ENCODE results near the gene STRN3.
"Not testable (repeated sequence)": the region's sequence is repeated elsewhere in the genome, so short reads cannot be mapped to it uniquely, and the experiment has no call there.

STRN3 gene

DNA sequence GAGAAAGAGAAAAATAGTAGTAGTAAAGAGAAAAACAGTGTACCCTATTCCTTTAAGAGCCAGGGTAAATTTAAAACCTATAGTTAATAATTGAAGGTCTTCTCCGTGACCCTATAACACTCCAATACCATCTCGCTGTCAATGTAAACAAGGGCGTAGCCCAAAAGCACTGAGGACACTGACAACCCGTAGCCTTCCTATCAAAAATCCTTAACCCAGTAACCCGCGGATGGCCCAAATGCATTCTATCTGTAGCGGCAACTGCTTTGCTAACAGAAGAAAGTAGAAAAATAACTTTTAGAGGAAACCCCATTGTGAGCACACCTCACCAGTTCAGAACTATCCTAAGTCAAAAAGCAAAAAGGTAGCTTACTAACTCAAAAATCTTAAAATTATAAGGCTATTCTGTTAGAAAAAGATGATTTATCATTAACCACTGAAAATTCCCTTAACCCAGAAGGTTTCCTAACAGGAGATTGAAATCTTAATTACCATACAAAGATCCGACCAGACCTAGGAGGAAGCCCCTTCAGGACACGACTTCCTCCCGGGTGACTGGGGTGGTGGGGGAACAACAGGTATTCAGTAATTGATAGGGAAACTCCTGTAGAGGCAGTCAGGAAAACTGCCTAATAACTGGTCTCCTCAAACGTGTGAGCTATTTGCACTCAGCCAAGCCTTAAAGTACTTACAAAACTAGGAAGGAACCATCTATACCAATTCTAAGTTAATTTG is 58.6 kb downstream of the STRN3 start:
- H3K4ac ChIP-seq (ENCODE audit: low read depth, low read length); H2AFZ ChIP-seq (ENCODE audit: insufficient read depth, low read length, poor library complexity); H3K27me3 ChIP-seq (ENCODE audit: insufficient read depth, low read length); H2BK5ac ChIP-seq (ENCODE audit: low read depth, low read length, poor library complexity); H4K12ac ChIP-seq (ENCODE audit: low read depth, low read length); H2BK12ac ChIP-seq (ENCODE audit: low read length); H3K36me3 ChIP-seq (ENCODE audit: control insufficient read depth in 1 of 2, insufficient read depth in 2 of 2, low read length in 2 of 2); H3K4me2 ChIP-seq (ENCODE audit: low read length); H2AK5ac ChIP-seq (ENCODE audit: low read length); H3K14ac ChIP-seq (ENCODE audit: low read length); DNase-seq; H3K4me3 ChIP-seq (ENCODE audit: low read depth, low read length); H3K4me1 ChIP-seq (ENCODE audit: control insufficient read depth in 1 of 2, insufficient read depth in 2 of 2, low read length in 2 of 2); H3K79me1 ChIP-seq (ENCODE audit: low read length); H3K9ac ChIP-seq (ENCODE audit: low read length); H2BK120ac ChIP-seq (ENCODE audit: insufficient read depth, low read length, poor library complexity); H3K18ac ChIP-seq (ENCODE audit: low read length); H4K91ac ChIP-seq (ENCODE audit: low read depth, low read length); H4K8ac ChIP-seq (ENCODE audit: low read depth, low read length); H3K27ac ChIP-seq (ENCODE audit: low read depth, low read length); H3K23ac ChIP-seq (ENCODE audit: low read length): not testable (repeated sequence)
- WGBS (ENCODE audit: extremely low coverage, insufficient coverage, insufficient read length): no CpG with 5 or more reads among the region's 11 CpGs
- Histone ChIP-seq H3K9me3 (ENCODE audit: insufficient read depth, low read depth, low read length) (peaks cover 11% of the 10 kb centered on the region), H3K79me2 (ENCODE audit: control insufficient read depth, insufficient read depth, low read length, poor library complexity) (peaks cover 12% of the 10 kb centered on the region)

GRCh38 chr14:30966415-30967363 is 59.5 kb downstream of the STRN3 start:
- Histone ChIP-seq H3K79me2 (ENCODE audit: control insufficient read depth, insufficient read depth, low read length, poor library complexity) (peaks cover 9% of the 10 kb centered on the region), H2AFZ (ENCODE audit: insufficient read depth, low read length, poor library complexity) (no peak overlapping the region), H3K79me1 (ENCODE audit: low read length) (no peaks in the 10 kb centered on the region), H2BK5ac (ENCODE audit: low read depth, low read length, poor library complexity) (no peak overlapping the region), H3K4me3 (ENCODE audit: low read depth, low read length) (peak overlapping the region; percentile 23), H3K4me2 (ENCODE audit: low read length) (no peak overlapping the region), H3K9me3 (ENCODE audit: insufficient read depth, low read depth, low read length) (peaks cover 11% of the 10 kb centered on the region), H3K18ac (ENCODE audit: low read length) (no peak overlapping the region), H3K9ac (ENCODE audit: low read length) (no peak overlapping the region), H2BK120ac (ENCODE audit: insufficient read depth, low read length, poor library complexity) (no peak overlapping the region), H2AK5ac (ENCODE audit: low read length) (no peak overlapping the region), H3K4me1 (ENCODE audit: control insufficient read depth in 1 of 2, insufficient read depth in 2 of 2, low read length in 2 of 2) (no peaks in the 10 kb centered on the region), H2BK12ac (ENCODE audit: low read length) (no peak overlapping the region), H3K14ac (ENCODE audit: low read length) (no peak overlapping the region), H3K27me3 (ENCODE audit: insufficient read depth, low read length) (no peaks in the 10 kb centered on the region), H3K4ac (ENCODE audit: low read depth, low read length) (peak overlapping the region; percentile 44), H4K91ac (ENCODE audit: low read depth, low read length) (no peak overlapping the region), H3K27ac (ENCODE audit: low read depth, low read length) (no peak overlapping the region), H4K8ac (ENCODE audit: low read depth, low read length) (no peak overlapping the region), H3K23ac (ENCODE audit: low read length) (no peak overlapping the region), H4K12ac (ENCODE audit: low read depth, low read length) (no peak overlapping the region), H3K36me3 (ENCODE audit: control insufficient read depth in 1 of 2, insufficient read depth in 2 of 2, low read length in 2 of 2) (peaks cover 10% of the 10 kb centered on the region in 2 experiments)
- WGBS (ENCODE audit: extremely low coverage, insufficient coverage, insufficient read length): no CpG with 5 or more reads among the region's 15 CpGs
- no peak for DNase-seq

GRCh38 chr14:30965861-30966260 is 60.3 kb downstream of the STRN3 start:
- not testable (repeated sequence) for H3K79me1 ChIP-seq (ENCODE audit: low read length); H2BK120ac ChIP-seq (ENCODE audit: insufficient read depth, low read length, poor library complexity); H3K4me1 ChIP-seq (ENCODE audit: control insufficient read depth in 1 of 2, insufficient read depth in 2 of 2, low read length in 2 of 2); H3K79me2 ChIP-seq (ENCODE audit: control insufficient read depth, insufficient read depth, low read length, poor library complexity); H2BK12ac ChIP-seq (ENCODE audit: low read length); H3K4me2 ChIP-seq (ENCODE audit: low read length); H2BK5ac ChIP-seq (ENCODE audit: low read depth, low read length, poor library complexity); H3K4ac ChIP-seq (ENCODE audit: low read depth, low read length); H2AK5ac ChIP-seq (ENCODE audit: low read length); H3K27ac ChIP-seq (ENCODE audit: low read depth, low read length); H4K8ac ChIP-seq (ENCODE audit: low read depth, low read length); H3K27me3 ChIP-seq (ENCODE audit: insufficient read depth, low read length); H3K18ac ChIP-seq (ENCODE audit: low read length); H3K14ac ChIP-seq (ENCODE audit: low read length); H2AFZ ChIP-seq (ENCODE audit: insufficient read depth, low read length, poor library complexity); H4K91ac ChIP-seq (ENCODE audit: low read depth, low read length); H3K23ac ChIP-seq (ENCODE audit: low read length); H3K36me3 ChIP-seq (ENCODE audit: control insufficient read depth in 1 of 2, insufficient read depth in 2 of 2, low read length in 2 of 2); H3K4me3 ChIP-seq (ENCODE audit: low read depth, low read length); H4K12ac ChIP-seq (ENCODE audit: low read depth, low read length); H3K9ac ChIP-seq (ENCODE audit: low read length)
- DNase-seq: peak in 1 of 2 donors; percentile 9
- H3K9me3 ChIP-seq (ENCODE audit: insufficient read depth, low read depth, low read length): peaks cover 11% of the 10 kb centered on the region
- no CpG with 5 or more reads among the region's 8 CpGs for WGBS (ENCODE audit: extremely low coverage, insufficient coverage, insufficient read length)

- H4K12ac ChIP-seq (ENCODE audit: low read depth, low read length); H4K8ac ChIP-seq (ENCODE audit: low read depth, low read length): not testable (repeated sequence)
These were observed 63.6 kb downstream of the STRN3 start for GRCh38 chr14:30962537-30962936.

More at GRCh38 chr14:30962537-30962936, 63.6 kb downstream of the STRN3 start:
- Histone ChIP-seq H3K4ac (ENCODE audit: low read depth, low read length) (peak overlapping the region; percentile 55), H3K9me3 (ENCODE audit: insufficient read depth, low read depth, low read length) (peaks cover 11% of the 10 kb centered on the region)
- H3K79me2 ChIP-seq (ENCODE audit: control insufficient read depth, insufficient read depth, low read length, poor library complexity); H3K27me3 ChIP-seq (ENCODE audit: insufficient read depth, low read length); H2BK120ac ChIP-seq (ENCODE audit: insufficient read depth, low read length, poor library complexity); H3K18ac ChIP-seq (ENCODE audit: low read length); H3K23ac ChIP-seq (ENCODE audit: low read length); H2AFZ ChIP-seq (ENCODE audit: insufficient read depth, low read length, poor library complexity); H3K4me3 ChIP-seq (ENCODE audit: low read depth, low read length); H3K4me2 ChIP-seq (ENCODE audit: low read length); H2BK5ac ChIP-seq (ENCODE audit: low read depth, low read length, poor library complexity); H3K9ac ChIP-seq (ENCODE audit: low read length); DNase-seq; H2AK5ac ChIP-seq (ENCODE audit: low read length); H3K14ac ChIP-seq (ENCODE audit: low read length); H4K91ac ChIP-seq (ENCODE audit: low read depth, low read length); H3K27ac ChIP-seq (ENCODE audit: low read depth, low read length); H3K79me1 ChIP-seq (ENCODE audit: low read length); H3K36me3 ChIP-seq (ENCODE audit: control insufficient read depth in 1 of 2, insufficient read depth in 2 of 2, low read length in 2 of 2); H3K4me1 ChIP-seq (ENCODE audit: control insufficient read depth in 1 of 2, insufficient read depth in 2 of 2, low read length in 2 of 2); H2BK12ac ChIP-seq (ENCODE audit: low read length): not testable (repeated sequence)
- no CpG with 5 or more reads among the region's 2 CpGs for WGBS (ENCODE audit: extremely low coverage, insufficient coverage, insufficient read length)

Measured in trophoblast cell (in vitro differentiated cells and primary cell).